OCI-LY7 (cell line): ENCODE results near the gene STXBP6. TPM values are rescaled to one million over a fixed set of nuclear protein-coding genes. Genes with fewer than 3 reads are reported as not detected.

Experiments
- BruUV-seq: library from RNA; stranded (reverse); fragments of 400-500 nt; replicated peaks from 2 replicates; lab custom pipeline; 2021; lab: Mats Ljungman, UMichigan
- CTCF ChIA-PET: fragments of 300-600 bp; sonication (Branson Sonifier 250); formaldehyde crosslinking; loops from one replicate; lab custom pipeline; 2022; ENCODE audit warnings: antibody characterized with exemption; ENCODE audit not compliant: unreplicated experiment; lab: Charles Lee
- POLR2A ChIA-PET: fragments of 300-600 bp; sonication (Branson Sonifier 250); formaldehyde crosslinking; loops from one replicate; lab custom pipeline; 2022; ENCODE audit warnings: antibody characterized with exemption; lab: Charles Lee
- DNase-seq: peaks from one replicate; pipeline ENCODE4 v3.0.0-alpha.2; 2015; ENCODE audit warnings: low spot score
- H2AFZ ChIP-seq: fragments of 200-600 bp; sonication (generic), shearing (Covaris generic); 2 replicates; pipeline ENCODE4 v1.6.1; 2014; ENCODE audit warnings: mild to moderate bottlenecking, antibody characterized with exemption, low read length, moderate library complexity
- H3K27ac ChIP-seq: fragments of 200-600 bp; sonication (generic); 2 replicates; pipeline ENCODE4 v1.5.1; 2014; ENCODE audit warnings: mixed run types, low read depth, mild to moderate bottlenecking, moderate library complexity, low read length, inconsistent platforms; ENCODE audit not compliant: poor library complexity, severe bottlenecking
- H3K36me3 ChIP-seq: fragments of 200-600 bp; sonication (generic); 2 replicates; pipeline ENCODE4 v1.6.1; 2014; ENCODE audit warnings: mild to moderate bottlenecking, antibody characterized with exemption, low read length, moderate library complexity, mixed read lengths; ENCODE audit not compliant: insufficient read depth
- H3K4me1 ChIP-seq: fragments of 200-600 bp; sonication (generic); 2 replicates; pipeline ENCODE4 v1.5.1; 2014; ENCODE audit warnings: mild to moderate bottlenecking, low read length; ENCODE audit not compliant: insufficient read depth, poor library complexity, severe bottlenecking
- H3K4me2 ChIP-seq: fragments of 200-600 bp; sonication (generic); 2 replicates; pipeline ENCODE4 v1.6.1; 2014; ENCODE audit warnings: mild to moderate bottlenecking, low read length
- H3K4me3 ChIP-seq: fragments of 200-600 bp; sonication (generic); 2 replicates; pipeline ENCODE4 v1.5.1; 2014; ENCODE audit warnings: mild to moderate bottlenecking, low read depth, low read length; ENCODE audit not compliant: poor library complexity, severe bottlenecking
- H3K79me2 ChIP-seq: fragments of 200-600 bp; sonication (generic); 2 replicates; pipeline ENCODE4 v1.6.1; 2016; ENCODE audit warnings: low read depth, mild to moderate bottlenecking, low read length, moderate library complexity, mixed read lengths; ENCODE audit not compliant: insufficient read depth
- H3K9me2 ChIP-seq: fragments of 200-600 bp; sonication (generic); 2 replicates; pipeline ENCODE4 v1.6.1; 2016; ENCODE audit warnings: mild to moderate bottlenecking, low read length, mixed read lengths; ENCODE audit not compliant: insufficient read depth
- H3K9me3 ChIP-seq: fragments of 200-600 bp; sonication (generic); 2 replicates; pipeline ENCODE4 v1.6.1; 2014; ENCODE audit warnings: mild to moderate bottlenecking, mixed run types, low read length, mixed read lengths
- H4K20me1 ChIP-seq: fragments of 200-600 bp; sonication (generic); 2 replicates; pipeline ENCODE4 v1.6.1; 2014; ENCODE audit warnings: mild to moderate bottlenecking, antibody characterized with exemption, low read length, moderate library complexity, mixed read lengths; ENCODE audit not compliant: insufficient read depth
- EZH2phosphoT487 ChIP-seq: fragments of 200-600 bp; sonication (generic); IDR thresholded peaks from 2 replicates; pipeline ENCODE4 v1.6.1; 2018; ENCODE audit warnings: low read depth, borderline replicate concordance, mild to moderate bottlenecking, mixed run types, antibody characterized with exemption, low read length, moderate library complexity, mixed read lengths
- intact Hi-C: fragments of 100-400 bp; cut with micrococcal nuclease; formaldehyde crosslinking; loops from one replicate; pipeline ENCODE4 v1.10.0; 2022; ENCODE audit not compliant: unreplicated experiment
- total RNA-seq, 2 experiments: library from RNA; depleted of rRNA in 1 of 2; stranded (reverse); fragments of >200 nt in 1 of 2; shearing (Covaris generic) in 1 of 2; gene quantifications; 2 replicates each; pipeline ENCODE4 v1.2.3, GENCODE V29; 2014 to 2022
- TF ChIP-seq, protein P1 (sequence below): fragments of 200-600 bp; sonication (generic); conservative IDR thresholded peaks from 2 replicates; pipeline ENCODE4 v1.5.1; 2014; ENCODE audit warnings: mild to moderate bottlenecking, antibody characterized with exemption, low read length, moderate library complexity, mixed read lengths

The STXBP6 gene
- total RNA-seq, 2 experiments from 2014 or later: 0.48 TPM; not detected in 1

DNA sequence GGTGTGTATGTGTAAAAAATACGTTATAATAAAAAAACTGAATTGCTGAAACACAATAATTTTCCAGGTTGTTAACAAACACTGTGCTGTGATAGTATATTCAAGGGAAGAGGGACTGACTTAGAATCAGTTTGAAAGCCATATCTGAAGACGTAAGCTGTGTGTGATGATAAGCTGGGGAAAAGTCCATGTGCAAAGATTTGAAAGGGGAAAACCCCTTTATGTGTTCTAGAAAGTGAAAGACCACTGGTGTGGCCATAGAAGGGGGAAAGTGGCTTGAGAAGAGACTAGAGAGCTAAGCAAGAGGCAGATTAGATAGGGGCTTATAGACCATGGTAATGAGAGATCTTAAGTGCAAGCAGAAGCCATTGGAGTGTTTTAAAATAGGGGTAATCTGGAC is 220.1 kb downstream of the STXBP6 start:
- Histone ChIP-seq H3K4me3 (no peak overlapping the region), H3K4me2 (no peak overlapping the region), H3K4me1 (no peaks in the 10 kb centered on the region), H2AFZ (no peak overlapping the region), H3K79me2 (no peaks in the 10 kb centered on the region), H3K9me2 (no peaks in the 10 kb centered on the region), H3K36me3 (no peaks in the 10 kb centered on the region), H3K9me3 (no peaks in the 10 kb centered on the region), H4K20me1 (no peaks in the 10 kb centered on the region), H3K27ac (no peak overlapping the region)
- no peak for DNase-seq
- TF ChIP-seq, protein P1, sequence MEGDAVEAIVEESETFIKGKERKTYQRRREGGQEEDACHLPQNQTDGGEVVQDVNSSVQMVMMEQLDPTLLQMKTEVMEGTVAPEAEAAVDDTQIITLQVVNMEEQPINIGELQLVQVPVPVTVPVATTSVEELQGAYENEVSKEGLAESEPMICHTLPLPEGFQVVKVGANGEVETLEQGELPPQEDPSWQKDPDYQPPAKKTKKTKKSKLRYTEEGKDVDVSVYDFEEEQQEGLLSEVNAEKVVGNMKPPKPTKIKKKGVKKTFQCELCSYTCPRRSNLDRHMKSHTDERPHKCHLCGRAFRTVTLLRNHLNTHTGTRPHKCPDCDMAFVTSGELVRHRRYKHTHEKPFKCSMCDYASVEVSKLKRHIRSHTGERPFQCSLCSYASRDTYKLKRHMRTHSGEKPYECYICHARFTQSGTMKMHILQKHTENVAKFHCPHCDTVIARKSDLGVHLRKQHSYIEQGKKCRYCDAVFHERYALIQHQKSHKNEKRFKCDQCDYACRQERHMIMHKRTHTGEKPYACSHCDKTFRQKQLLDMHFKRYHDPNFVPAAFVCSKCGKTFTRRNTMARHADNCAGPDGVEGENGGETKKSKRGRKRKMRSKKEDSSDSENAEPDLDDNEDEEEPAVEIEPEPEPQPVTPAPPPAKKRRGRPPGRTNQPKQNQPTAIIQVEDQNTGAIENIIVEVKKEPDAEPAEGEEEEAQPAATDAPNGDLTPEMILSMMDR: no peak
- TF ChIP-seq EZH2phosphoT487: no peak
- BruUV-seq: no TSS peak
- ChIA-PET CTCF (no interaction called here), POLR2A (no interaction called here)
- intact Hi-C loops: no loop called here

DNA sequence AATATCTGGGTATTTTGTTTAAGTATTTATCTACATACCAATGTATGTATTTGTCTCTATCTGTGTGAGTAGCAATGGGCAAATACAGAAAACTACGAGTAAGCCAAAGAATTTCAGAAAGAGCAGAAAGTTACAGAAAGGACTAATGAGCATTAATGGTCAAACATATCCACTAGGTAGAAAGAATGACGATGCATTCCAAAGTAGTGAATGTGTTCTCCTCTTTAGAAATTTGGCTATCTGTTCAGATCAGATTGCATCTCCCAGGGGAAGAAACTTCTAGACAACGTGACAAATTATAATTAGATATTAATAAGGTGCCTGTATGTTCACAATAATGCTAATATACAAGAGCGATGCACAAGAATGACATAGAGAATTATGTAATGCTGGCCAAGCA is 221.5 kb downstream of the STXBP6 start:
- Histone ChIP-seq H3K27ac (no peak overlapping the region), H3K79me2 (no peaks in the 10 kb centered on the region), H3K4me3 (no peak overlapping the region), H3K36me3 (no peaks in the 10 kb centered on the region), H3K4me1 (no peaks in the 10 kb centered on the region), H4K20me1 (no peaks in the 10 kb centered on the region), H3K4me2 (no peak overlapping the region), H2AFZ (no peak overlapping the region), H3K9me3 (no peaks in the 10 kb centered on the region), H3K9me2 (no peaks in the 10 kb centered on the region)
- intact Hi-C loops: no loop called here
- POLR2A ChIA-PET: no interaction called here
- CTCF ChIA-PET: no interaction called here
- BruUV-seq: no TSS peak
- no peak for DNase-seq
- no peak for TF ChIP-seq EZH2phosphoT487
- TF ChIP-seq, protein P1: no peak

DNA sequence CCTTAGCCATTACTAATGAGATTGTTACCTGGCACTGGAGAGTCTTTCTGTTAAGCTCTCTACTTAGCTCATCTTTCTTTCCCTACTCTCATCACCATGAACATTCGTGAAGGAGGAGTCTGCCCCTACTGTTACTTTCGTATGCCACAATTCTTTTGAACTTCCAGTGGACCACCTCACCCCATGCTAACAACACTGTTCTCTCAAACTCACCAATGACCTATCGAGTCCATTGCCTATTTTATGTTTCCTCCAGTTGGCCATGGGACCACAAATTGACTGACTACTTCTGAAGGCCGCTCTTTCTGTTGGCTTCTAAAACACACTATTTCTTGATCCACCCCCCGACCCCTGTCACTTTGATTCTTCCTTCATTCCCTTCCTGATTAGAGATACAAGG is 223.6 kb downstream of the STXBP6 start:
- DNase-seq: no peak
- H2AFZ ChIP-seq: no peak overlapping the region
- ChIA-PET CTCF (no interaction called here), POLR2A (interaction anchor here (1.2 kb wide), 1 partner anchor 33 kb away, joined by 3 read pairs; no protein-coding TSS in a partner anchor)
- H3K4me2 ChIP-seq: no peak overlapping the region
- no peak overlapping the region for H3K27ac ChIP-seq
- intact Hi-C loops: no loop called here
- TF ChIP-seq, protein P1: no peak
- TF ChIP-seq EZH2phosphoT487: no peak
- no peaks in the 10 kb centered on the region for H3K36me3 ChIP-seq
- H3K79me2 ChIP-seq: no peaks in the 10 kb centered on the region
- no TSS peak for BruUV-seq
- no peak overlapping the region for H3K4me3 ChIP-seq
- H3K9me3 ChIP-seq: no peaks in the 10 kb centered on the region
- H3K4me1 ChIP-seq: no peaks in the 10 kb centered on the region
- H4K20me1 ChIP-seq: no peaks in the 10 kb centered on the region
- H3K9me2 ChIP-seq: no peaks in the 10 kb centered on the region
